ENCODE data around the gene UBR1.

DNA sequence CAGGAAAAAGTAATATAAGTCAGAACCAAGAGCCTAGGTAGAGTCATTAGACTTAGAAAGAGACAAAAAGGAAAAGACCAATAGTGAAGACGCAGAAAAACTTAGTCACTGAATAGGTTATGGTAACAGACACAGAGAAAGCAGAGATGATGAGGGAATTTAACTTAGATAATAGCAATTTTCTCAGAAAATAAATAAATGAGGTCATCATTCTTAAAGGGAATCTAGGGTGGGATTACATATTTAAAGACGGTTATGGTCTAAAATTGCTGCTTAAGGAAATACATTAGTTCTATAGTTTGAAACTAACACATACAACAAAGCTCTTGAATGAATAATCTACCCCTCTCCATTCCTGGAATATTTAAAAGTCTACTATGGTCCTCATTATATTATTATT lies 59.4 kb downstream of the UBR1 start:
- TF ChIP-seq, protein P1, sequence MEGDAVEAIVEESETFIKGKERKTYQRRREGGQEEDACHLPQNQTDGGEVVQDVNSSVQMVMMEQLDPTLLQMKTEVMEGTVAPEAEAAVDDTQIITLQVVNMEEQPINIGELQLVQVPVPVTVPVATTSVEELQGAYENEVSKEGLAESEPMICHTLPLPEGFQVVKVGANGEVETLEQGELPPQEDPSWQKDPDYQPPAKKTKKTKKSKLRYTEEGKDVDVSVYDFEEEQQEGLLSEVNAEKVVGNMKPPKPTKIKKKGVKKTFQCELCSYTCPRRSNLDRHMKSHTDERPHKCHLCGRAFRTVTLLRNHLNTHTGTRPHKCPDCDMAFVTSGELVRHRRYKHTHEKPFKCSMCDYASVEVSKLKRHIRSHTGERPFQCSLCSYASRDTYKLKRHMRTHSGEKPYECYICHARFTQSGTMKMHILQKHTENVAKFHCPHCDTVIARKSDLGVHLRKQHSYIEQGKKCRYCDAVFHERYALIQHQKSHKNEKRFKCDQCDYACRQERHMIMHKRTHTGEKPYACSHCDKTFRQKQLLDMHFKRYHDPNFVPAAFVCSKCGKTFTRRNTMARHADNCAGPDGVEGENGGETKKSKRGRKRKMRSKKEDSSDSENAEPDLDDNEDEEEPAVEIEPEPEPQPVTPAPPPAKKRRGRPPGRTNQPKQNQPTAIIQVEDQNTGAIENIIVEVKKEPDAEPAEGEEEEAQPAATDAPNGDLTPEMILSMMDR (IDR thresholded peaks at IDR 0.05; ENCODE audit: insufficient read depth, low read length): no peak
- TF ChIP-seq, protein P2, sequence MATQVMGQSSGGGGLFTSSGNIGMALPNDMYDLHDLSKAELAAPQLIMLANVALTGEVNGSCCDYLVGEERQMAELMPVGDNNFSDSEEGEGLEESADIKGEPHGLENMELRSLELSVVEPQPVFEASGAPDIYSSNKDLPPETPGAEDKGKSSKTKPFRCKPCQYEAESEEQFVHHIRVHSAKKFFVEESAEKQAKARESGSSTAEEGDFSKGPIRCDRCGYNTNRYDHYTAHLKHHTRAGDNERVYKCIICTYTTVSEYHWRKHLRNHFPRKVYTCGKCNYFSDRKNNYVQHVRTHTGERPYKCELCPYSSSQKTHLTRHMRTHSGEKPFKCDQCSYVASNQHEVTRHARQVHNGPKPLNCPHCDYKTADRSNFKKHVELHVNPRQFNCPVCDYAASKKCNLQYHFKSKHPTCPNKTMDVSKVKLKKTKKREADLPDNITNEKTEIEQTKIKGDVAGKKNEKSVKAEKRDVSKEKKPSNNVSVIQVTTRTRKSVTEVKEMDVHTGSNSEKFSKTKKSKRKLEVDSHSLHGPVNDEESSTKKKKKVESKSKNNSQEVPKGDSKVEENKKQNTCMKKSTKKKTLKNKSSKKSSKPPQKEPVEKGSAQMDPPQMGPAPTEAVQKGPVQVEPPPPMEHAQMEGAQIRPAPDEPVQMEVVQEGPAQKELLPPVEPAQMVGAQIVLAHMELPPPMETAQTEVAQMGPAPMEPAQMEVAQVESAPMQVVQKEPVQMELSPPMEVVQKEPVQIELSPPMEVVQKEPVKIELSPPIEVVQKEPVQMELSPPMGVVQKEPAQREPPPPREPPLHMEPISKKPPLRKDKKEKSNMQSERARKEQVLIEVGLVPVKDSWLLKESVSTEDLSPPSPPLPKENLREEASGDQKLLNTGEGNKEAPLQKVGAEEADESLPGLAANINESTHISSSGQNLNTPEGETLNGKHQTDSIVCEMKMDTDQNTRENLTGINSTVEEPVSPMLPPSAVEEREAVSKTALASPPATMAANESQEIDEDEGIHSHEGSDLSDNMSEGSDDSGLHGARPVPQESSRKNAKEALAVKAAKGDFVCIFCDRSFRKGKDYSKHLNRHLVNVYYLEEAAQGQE (IDR thresholded peaks at IDR 0.05; ENCODE audit: insufficient replicate concordance, low read depth): no peak
